ENCODE results near the gene TOP2A. TPM values are rescaled to one million over a fixed set of nuclear protein-coding genes. Genes with fewer than 3 reads are reported as not detected.
A peak's percentile ranks its signal among the peaks of the same experiment; 100 is the strongest.

The TOP2A gene
- polyA plus RNA-seq, 4 donors, result 157 to 182 (median 167) TPM

DNA sequence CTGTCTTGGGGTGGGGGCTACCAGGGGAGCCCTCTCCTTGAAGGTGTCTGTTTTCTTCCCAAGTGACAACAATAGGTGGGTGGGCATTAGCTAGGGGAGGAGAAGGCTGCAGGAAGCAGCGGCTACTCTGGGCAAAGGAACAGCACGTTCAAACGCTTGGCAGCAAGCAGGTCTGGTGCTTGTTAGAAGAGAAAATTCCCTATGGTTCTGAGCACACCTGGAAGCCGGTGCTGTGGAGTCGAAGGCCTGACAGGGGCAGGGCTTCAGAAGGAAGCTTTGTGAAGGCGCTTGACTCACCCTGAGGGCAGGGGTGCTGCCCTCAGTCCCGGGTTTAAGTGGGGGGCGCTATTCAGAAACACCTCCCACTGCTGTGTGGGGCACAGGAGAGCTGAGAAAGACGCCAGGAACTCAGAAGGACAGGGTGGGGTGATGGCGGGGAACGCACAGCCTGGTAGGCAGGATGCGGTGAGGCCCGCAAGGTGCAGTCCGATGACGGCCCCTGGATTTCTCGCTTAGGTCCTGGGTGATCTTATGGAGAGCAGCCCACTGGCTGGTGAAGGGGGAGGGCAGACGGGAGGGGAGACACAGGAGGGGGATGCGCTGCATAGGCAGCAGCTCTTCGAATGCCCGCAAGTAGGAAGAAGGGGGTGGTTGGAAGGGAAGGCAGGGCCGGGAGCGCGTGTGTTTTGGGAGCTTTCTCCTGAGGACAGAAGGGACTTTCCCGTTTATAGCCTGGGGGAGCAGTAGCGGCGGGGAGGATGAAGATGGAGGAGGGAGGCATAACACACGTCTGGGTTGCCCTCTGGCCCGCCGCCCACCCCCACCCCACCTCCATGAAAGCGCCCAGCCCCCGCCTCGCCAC is 56.4 kb downstream of the TOP2A start:
- DNase-seq (ENCODE audit: low read depth in 4 of 4, low spot score in 2 of 4), result no peak

DNA sequence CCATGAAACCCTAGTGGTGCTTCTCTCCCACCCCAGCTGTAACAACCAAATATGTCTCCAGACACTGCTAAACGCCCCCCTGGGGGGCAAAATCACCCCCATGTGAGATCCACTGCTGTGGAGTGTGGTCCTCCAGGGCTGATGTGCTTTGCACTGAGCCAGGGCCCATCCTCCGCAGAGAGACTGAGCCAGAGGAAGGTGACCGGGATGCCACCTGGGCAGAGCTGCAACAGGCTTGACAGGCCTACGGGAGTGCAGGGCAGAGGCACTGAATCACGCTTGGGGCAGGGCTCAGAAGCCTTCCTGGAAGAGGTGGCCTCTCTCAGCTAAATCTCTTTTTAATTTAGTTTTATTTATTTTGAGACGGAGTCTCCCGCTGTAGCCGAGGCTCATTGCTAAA is 57.6 kb downstream of the TOP2A start:
- DNase-seq (ENCODE audit: low read depth in 4 of 4, low spot score in 2 of 4), result no peak

DNA sequence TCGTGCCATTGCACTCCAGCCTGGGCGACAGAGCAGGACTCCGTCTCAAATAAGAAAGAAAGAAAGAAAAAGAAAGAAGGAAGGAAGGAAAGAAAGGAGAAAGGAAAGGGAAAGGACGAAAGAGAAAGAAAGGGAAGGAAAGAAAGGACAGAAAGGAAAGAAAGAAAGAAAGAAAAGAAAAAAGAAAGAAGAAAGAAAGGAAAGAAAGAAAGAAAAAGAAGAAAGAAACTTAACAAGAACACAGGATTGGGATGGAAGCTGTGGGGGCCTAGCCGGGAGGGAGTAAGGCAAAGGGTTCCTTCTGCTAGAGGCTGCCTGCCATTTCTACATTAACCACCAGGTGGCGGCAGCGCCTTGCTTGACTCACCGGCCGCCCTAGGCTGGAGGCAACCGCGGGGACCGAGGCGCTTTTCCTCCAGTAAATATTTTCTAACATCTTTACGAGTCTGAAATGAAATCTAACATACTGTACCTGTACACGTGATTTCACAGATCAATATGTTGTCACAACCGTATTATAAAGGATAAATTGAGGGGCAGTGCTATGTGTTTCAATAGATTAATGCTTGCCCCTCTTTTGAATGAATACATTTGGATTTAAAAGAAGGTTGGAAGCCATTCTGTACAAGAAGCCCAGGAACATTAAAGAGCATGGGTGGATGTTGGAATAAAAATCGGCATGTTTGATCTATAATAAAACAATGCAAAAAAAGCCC is 59.2 kb downstream of the TOP2A start:
- peak in 2 of 4 donors; percentile 45 to 80 for DNase-seq (ENCODE audit: low read depth in 4 of 4, low spot score in 2 of 4)

DNA sequence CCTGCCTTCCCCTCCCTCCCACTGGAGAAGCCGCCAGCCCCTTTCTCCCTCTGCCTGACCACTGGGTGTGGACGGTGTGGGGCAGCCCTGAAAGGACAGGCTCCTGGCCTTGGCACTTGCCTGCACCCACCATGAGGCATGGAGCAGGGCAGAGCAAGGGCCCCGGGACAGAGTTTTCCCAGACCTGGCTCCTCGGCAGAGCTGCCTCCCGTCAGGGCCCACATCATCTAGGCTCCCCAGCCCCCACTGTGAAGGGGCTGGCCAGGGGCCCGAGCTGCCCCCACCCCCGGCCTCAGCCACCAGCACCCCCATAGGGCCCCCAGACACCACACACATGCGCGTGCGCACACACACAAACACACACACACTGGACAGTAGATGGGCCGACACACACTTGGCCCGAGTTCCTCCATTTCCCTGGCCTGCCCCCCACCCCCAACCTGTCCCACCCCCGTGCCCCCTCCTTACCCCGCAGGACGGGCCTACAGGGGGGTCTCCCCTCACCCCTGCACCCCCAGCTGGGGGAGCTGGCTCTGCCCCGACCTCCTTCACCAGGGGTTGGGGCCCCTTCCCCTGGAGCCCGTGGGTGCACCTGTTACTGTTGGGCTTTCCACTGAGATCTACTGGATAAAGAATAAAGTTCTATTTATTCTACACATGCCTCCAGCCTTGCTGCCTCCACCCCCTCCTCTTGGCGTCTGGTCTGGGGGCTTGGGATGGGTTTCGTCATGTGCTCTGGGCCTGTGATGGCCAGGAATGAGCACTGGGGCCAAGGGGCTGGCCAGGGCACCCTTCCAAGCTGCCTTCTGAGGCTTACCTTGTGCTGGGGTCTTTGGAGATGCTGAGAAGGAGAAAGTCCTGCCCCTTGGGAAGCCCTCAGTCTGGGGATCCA is 60.5 kb downstream of the TOP2A start:
- no peak for DNase-seq (ENCODE audit: low read depth in 4 of 4, low spot score in 2 of 4)

DNA sequence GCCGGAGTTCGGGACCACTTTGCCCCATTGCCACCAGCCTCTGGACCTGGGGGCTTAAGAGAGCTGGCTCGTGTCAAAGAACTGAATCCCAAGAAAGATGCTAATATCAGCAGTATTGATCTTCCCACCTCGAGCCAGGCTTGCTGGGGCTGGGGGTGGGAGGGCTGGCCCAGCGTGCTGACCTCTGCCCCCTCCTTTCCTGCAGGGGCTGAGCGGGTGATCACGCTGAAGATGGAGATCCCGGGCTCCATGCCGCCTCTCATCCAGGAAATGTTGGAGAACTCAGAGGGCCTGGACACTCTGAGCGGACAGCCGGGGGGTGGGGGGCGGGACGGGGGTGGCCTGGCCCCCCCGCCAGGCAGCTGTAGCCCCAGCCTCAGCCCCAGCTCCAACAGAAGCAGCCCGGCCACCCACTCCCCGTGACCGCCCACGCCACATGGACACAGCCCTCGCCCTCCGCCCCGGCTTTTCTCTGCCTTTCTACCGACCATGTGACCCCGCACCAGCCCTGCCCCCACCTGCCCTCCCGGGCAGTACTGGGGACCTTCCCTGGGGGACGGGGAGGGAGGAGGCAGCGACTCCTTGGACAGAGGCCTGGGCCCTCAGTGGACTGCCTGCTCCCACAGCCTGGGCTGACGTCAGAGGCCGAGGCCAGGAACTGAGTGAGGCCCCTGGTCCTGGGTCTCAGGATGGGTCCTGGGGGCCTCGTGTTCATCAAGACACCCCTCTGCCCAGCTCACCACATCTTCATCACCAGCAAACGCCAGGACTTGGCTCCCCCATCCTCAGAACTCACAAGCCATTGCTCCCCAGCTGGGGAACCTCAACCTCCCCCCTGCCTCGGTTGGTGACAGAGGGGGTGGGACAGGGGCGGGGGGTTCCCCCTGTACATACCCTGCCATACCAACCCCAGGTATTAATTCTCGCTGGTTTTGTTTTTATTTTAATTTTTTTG is 61.6 kb downstream of the TOP2A start:
- DNase-seq (ENCODE audit: low read depth in 4 of 4, low spot score in 2 of 4), result no peak

DNA sequence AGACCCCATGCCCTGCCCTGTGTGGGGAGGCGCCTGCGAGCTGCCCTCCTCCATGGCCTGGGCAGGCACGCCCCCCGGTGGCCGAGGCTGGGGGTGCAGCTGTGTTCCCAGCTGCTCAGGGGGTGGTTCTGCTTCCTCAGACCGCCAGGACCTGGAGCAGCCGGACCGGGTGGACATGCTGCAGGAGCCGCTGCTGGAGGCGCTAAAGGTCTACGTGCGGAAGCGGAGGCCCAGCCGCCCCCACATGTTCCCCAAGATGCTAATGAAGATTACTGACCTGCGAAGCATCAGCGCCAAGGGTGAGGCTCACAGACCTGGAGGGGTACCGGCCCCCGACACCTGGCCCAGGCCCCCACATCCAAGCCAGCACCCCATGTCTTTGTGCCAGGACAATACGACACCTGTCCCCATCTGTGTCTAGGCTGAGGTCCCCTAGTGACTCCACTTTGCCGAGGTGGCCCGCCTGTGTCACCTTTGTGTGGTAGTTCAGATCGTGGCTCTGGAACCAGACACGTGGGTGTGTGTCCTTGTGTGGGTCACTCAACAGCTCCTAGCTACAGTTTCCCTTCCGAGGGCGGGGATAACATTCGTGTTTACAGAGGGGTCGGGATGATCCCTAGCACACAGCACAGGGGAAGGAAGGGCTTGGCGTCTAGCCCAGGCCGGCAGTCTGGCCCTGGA is 62.4 kb downstream of the TOP2A start:
- no peak for DNase-seq (ENCODE audit: low read depth in 4 of 4, low spot score in 2 of 4)

DNA sequence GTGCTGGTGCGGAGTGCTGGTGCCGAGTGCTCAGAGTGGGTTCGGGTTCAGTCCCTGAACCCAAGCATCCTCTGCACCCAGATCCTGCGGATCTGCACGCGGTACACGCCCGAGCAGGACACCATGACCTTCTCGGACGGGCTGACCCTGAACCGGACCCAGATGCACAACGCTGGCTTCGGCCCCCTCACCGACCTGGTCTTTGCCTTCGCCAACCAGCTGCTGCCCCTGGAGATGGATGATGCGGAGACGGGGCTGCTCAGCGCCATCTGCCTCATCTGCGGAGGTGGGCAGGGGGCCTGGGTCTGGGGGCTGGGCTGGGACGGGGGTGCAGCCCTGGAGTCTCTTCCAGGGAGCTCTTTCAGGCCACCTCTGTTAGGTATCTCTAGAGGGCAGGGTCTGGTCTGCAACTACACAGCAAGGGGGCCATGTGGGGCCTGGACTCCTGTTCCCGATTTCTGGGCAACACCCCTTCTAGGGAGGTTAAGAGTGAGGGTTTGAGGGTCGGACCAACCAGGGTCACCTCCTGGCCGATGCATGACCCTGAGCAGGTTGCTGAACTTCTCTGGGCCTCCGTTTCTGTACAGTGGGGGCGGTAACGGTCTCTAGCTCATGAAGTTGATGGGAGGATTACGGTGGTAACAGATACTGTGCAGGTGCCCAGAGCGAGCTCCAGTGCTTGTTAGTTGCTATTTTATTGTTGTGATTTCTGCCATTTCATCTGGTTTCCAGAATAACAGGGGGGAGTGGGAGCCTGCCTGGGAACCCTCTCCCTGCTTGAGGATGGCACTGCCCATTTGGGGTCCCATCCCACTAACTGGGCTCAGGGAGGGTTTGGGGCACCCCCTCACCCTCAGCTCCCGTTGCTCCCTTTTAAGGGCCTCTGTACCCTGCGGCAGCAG is 63.2 kb downstream of the TOP2A start:
- DNase-seq (ENCODE audit: low read depth in 4 of 4, low spot score in 2 of 4), result no peak

DNA sequence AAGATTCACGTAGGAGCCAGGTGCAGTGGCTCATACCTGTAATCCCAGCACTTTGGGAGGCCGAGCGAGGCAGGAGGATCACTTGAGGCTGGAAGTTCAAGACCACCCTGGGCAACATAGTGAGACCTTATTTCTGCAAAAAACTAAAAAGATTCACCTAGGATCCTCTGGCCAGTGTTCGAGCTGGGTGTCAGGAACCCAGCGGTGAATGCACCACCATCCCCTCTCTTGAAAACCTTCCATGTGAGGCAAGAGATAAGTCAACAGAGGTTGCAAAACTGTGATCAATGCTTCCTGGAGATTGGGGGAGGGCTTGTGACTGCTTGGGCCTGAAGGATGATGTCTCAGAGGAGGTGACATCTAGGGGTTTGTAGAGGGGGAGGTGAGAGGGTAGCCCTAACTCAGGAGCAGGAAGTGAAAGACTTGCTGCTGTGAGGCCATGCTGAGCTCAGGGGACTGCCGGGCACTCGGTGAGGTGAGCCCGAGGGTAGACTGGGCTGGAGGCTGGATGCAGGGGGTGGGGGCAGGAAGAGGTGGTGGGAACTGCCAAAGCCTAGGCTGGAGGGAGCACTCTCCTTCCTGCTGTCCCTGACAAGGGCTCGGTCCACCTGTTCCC is 64.8 kb downstream of the TOP2A start:
- no peak for DNase-seq (ENCODE audit: low read depth in 4 of 4, low spot score in 2 of 4)

DNA sequence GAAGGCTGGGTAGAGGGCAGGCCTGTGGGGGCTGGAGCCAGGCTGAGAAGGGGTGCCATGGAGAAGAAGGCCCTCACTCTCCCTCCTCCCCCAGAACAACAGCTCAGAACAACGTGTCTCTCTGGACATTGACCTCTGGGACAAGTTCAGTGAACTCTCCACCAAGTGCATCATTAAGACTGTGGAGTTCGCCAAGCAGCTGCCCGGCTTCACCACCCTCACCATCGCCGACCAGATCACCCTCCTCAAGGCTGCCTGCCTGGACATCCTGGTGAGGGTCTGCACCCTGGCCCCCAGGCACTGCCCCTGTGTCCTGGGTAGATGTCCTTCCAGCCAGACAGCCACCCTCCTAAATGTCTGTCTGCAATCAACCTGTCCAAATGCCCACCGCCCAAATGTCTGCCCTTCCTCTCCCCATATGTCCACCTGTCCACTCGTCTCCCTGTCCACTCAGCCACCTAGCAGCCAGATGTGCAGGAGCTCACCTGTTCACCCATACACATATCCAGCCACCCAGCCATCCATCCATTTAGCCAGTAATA is 65.4 kb downstream of the TOP2A start:
- no peak for DNase-seq (ENCODE audit: low read depth in 4 of 4, low spot score in 2 of 4)

DNA sequence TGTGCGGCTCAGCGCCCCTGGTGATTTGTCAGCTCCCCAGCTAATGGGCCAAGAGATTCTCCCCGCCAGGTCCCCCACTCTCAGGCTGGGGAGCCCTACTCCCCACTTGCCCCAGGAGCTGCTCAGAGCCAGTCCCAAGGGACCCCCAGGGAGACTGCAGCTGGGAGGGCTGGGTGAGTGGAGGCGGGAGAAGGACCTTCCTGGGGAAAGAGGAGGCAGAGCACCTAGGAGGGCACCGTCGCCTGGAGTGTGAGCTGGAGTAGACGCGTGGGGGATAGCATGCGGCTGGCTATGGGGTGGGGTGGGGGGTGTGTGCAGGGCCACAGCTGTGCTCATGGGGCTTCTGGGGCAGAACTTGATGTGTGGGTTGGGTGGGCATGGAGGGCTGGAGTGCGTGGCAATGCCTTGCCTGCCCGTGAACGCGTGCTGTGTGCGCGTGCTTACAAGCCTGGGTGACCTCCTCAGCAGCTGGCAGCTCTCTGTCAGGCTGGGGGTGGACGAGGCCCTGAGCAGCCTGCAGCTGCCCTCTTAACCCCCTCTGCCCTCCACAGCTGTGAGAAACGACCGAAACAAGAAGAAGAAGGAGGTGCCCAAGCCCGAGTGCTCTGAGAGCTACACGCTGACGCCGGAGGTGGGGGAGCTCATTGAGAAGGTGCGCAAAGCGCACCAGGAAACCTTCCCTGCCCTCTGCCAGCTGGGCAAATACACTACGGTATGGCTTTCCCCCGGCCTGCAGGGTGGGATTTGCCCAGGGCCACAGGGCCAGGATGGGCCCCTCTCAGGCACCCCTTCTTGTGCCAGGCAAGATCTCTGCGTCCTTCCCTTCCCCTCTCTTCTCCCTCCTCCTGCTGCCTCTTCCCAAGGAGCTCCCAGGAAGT is 66.1 kb downstream of the TOP2A start:
- no peak for DNase-seq (ENCODE audit: low read depth in 4 of 4, low spot score in 2 of 4)

DNA sequence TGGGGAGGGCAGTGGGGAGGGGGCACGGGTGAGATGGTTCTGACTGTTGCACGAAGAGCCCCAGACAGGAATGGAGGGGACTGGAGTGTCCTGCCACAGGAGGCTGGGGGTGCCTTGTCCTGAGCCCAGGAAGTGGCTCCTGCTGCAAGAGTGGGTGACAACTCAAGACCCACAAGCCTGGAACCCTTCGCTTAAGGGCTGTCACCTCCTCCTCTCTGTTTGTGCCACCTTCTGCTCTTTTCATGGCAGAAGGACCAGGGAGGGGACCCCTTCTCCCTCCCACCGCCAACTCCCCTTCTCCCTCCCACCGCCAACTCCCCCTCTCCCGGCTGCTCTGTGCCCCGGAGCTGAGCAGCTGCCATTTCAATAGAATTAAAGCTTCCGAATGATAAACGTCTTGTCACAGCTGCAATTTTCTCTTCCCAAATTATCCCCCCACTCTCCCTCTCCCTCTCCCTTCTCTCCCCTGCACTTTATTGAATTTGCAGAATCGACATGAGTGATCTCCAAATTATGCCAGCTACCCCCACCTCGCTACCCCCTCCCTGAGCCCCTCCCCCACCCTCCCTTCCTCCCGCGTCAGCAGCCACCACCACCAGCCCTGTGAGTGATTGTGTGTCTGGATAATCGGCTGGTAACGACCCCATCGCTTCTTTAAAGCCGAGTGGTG is 66.9 kb downstream of the TOP2A start:
- DNase-seq (ENCODE audit: low read depth in 4 of 4, low spot score in 2 of 4), result no peak

DNA sequence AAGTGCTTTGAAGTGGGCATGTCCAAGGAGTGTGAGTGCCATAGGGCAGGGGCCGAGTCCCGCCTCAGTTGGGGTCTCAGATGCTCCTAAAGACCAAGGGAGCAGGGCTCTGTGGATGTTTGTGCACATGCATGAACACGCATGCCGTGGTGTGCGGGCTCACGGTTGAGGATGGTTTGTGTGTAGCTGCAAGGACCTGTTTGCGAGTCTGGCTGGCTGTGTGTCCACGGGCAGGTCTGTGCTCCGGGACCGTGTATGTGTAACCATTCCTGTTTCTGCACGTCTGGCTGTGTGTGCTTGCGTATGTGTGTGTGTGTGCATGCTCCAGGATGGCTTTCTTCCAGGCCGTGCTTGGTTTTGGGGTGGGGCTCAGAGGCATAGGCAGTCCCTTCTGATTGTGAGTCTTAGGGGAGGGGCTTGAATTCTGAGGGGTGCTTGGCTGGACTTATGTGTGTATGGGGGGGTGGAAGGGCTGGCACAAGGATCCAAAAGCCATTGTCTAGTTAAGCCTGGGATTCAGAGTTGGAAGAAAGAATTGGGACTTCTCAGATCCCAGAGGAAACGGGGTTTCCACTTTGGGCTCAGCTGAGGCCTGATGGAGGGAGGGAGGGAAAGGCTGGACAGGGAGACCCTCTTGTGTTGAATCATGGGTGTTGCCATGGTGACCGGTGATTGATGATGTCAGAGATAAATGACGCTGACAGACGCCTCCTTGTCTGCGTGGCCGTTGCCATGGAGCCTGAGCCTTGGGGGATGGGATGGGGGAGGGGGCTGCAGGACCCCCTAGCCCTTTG is 67.6 kb downstream of the TOP2A start:
- no peak for DNase-seq (ENCODE audit: low read depth in 4 of 4, low spot score in 2 of 4)

DNA sequence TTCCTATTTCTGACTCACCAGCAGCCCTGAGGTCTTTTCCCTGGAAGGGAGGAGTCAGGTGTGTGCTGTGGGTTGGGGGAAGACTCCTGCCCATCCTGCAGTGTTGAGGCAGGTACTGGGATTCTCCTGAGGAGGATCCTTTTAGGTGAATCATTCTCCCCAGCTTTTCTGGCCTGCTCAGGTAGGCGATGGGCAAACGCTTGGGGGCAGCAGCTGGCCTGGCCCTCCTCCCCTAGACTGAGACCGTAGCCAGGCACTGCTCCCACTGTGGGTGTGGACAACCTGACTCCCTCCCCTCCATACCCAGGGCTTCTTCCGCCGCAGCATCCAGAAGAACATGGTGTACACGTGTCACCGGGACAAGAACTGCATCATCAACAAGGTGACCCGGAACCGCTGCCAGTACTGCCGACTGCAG is 68.2 kb downstream of the TOP2A start:
- no peak for DNase-seq (ENCODE audit: low read depth in 4 of 4, low spot score in 2 of 4)

DNA sequence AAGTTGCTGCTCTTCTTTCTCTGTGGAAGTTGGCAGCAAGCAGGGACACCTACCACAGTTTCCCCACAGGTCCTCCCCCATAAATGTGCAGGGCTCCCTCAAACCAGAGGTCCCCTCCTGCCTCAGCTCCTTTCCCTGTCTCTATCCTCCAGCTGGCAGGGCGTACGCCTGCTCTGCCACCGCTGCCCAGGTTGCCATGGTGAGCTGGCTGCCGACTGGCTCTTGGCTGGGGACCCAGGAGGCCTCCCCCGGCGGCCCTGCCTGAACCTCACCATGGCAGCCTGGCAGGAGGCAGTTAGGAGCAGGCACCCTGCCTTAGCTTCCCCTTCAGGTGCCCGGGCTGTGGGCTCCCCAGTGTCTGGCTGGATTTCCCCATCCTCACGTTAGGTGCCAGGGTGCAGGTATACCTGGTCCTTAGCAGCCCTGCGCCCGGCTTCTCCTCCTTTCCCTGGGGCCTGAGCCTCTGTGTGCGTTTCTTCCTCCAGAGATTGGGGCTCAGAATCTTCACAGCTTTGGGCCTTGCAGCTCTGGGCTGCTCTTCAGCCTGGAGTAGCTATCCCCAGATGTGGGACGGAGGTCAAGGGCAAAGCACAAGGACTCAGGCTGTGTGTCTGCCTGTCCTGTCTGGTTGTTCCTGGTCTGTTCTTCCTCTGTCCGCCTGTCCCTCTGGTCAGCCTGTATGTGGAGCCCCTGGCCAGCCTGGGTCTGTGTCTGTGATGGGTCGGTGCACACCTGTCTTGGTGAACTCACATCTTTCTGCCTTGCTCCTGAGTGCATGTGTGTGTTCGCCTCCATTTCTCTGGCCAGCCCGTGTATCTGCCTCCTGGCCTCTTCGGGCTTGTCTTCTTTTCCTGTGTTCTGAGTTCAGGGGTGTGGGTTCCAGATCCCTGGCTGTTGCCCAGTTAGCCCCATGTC is 68.9 kb downstream of the TOP2A start:
- no peak for DNase-seq (ENCODE audit: low read depth in 4 of 4, low spot score in 2 of 4)

Data from left renal cortex interstitium (tissue), 4 donors.